ENCODE results near the gene ING5. TPM values are rescaled to one million over a fixed set of nuclear protein-coding genes. Genes with fewer than 3 reads are reported as not detected.

ING5 gene
- total RNA-seq, 1 donor from 2014 or later = 56.9 TPM

- Mint-ChIP-seq H3K9me3 (no peaks in the 10 kb centered on the region), H3K27ac (no peak overlapping the region), H3K36me3 (peaks cover 23% of the 10 kb centered on the region), H3K4me1 (no peaks in the 10 kb centered on the region), H3K4me3 (no peak overlapping the region), H3K27me3 (ENCODE audit: low read depth) (no peaks in the 10 kb centered on the region)
- no peak for DNase-seq (ENCODE audit: low spot score in 2 of 2, unreplicated experiment in 2 of 2)
- TF ChIP-seq CTCF (IDR thresholded peaks at IDR 0.05; ENCODE audit: unreplicated experiment) = no peak
These were observed 50.9 kb downstream of the ING5 start for GRCh38 chr2:241752689-241753276.

GRCh38 chr2:241753493-241753892 lies 51.7 kb downstream of the ING5 start:
- no peak for DNase-seq (ENCODE audit: low spot score in 2 of 2, unreplicated experiment in 2 of 2)
- Mint-ChIP-seq H3K27me3 (ENCODE audit: low read depth) (no peaks in the 10 kb centered on the region), H3K4me3 (no peak overlapping the region), H3K27ac (no peak overlapping the region), H3K4me1 (no peaks in the 10 kb centered on the region), H3K36me3 (peaks cover 26% of the 10 kb centered on the region), H3K9me3 (no peaks in the 10 kb centered on the region)
- TF ChIP-seq CTCF (IDR thresholded peaks at IDR 0.05; ENCODE audit: unreplicated experiment) = no peak

GRCh38 chr2:241754042-241754441 lies 52.2 kb downstream of the ING5 start:
- H3K36me3 Mint-ChIP-seq = peaks cover 23% of the 10 kb centered on the region
- no peak overlapping the region for H3K4me3 Mint-ChIP-seq
- H3K4me1 Mint-ChIP-seq = peaks cover 4% of the 10 kb centered on the region
- H3K27ac Mint-ChIP-seq = no peak overlapping the region
- H3K27me3 Mint-ChIP-seq (ENCODE audit: low read depth) = no peaks in the 10 kb centered on the region
- TF ChIP-seq CTCF (IDR thresholded peaks at IDR 0.05; ENCODE audit: unreplicated experiment) = no peak
- DNase-seq (ENCODE audit: low spot score in 2 of 2, unreplicated experiment in 2 of 2) = no peak
- H3K9me3 Mint-ChIP-seq = no peaks in the 10 kb centered on the region

GRCh38 chr2:241755166-241755565 lies 53.3 kb downstream of the ING5 start:
- Mint-ChIP-seq H3K27ac (no peak overlapping the region), H3K9me3 (no peaks in the 10 kb centered on the region), H3K36me3 (peaks cover 24% of the 10 kb centered on the region), H3K27me3 (ENCODE audit: low read depth) (no peaks in the 10 kb centered on the region), H3K4me1 (peaks cover 11% of the 10 kb centered on the region), H3K4me3 (no peak overlapping the region)
- DNase-seq (ENCODE audit: low spot score in 2 of 2, unreplicated experiment in 2 of 2) = no peak
- no peak for TF ChIP-seq CTCF (IDR thresholded peaks at IDR 0.05; ENCODE audit: unreplicated experiment)

- H3K27ac Mint-ChIP-seq = no peak overlapping the region
- DNase-seq (ENCODE audit: low spot score in 2 of 2, unreplicated experiment in 2 of 2) = no peak
- H3K36me3 Mint-ChIP-seq = peaks cover 26% of the 10 kb centered on the region
- no peak overlapping the region for H3K4me3 Mint-ChIP-seq
- H3K4me1 Mint-ChIP-seq = peaks cover 11% of the 10 kb centered on the region
- no peaks in the 10 kb centered on the region for H3K27me3 Mint-ChIP-seq (ENCODE audit: low read depth)
- TF ChIP-seq CTCF (IDR thresholded peaks at IDR 0.05; ENCODE audit: unreplicated experiment) = no peak
- H3K9me3 Mint-ChIP-seq = peaks cover 2% of the 10 kb centered on the region
These were observed 53.9 kb downstream of the ING5 start for GRCh38 chr2:241755777-241756176.
